Loucy (cell line): ENCODE measurements around the gene SNX19.

Experiments
- EZH2phosphoT487 ChIP-seq: fragments of 200-600 bp; IDR thresholded peaks from 2 replicates; pipeline ENCODE4 v1.6.1; 2018; ENCODE audit warnings: antibody characterized with exemption, mild to moderate bottlenecking, moderate library complexity, borderline replicate concordance
- TF ChIP-seq, protein P1 (sequence below): fragments of 200-600 bp; sonication (generic); conservative IDR thresholded peaks from 2 replicates; pipeline ENCODE4 v1.5.1; 2014; ENCODE audit warnings: mild to moderate bottlenecking, antibody characterized with exemption, low read length

DNA sequence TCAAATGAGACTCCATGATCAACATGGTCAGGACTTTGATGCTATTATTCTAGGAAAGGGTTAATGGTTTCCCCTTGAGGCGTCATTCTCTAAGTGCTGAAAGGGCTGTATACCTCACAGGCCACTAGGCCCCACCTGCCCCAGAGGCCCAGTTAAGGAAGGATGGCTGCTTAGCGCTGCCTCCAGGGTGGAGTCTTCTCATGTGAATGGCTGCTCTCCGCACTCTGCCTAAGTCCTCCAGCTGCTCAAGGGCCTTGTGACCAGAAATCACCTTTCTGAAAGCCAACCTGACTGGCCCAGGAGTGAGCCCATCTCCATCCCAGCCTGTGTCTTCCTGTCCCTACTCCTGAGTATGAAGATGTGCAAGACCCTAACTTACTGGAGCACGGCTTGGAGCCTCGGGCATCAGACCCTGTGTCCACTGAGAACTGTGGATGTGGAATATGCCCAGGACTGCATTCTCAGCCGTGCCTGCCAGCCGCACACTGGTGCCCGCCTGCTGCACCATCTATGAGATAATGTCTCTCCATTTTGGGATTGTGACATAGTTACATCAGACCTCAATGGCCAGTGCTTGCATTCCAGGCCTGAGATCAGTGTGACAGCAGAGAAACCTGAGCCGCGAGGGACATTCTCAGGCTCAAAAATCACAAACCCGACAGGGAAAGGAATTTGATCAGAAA, 51.0 kb downstream of the SNX19 start:
- TF ChIP-seq, protein P1, sequence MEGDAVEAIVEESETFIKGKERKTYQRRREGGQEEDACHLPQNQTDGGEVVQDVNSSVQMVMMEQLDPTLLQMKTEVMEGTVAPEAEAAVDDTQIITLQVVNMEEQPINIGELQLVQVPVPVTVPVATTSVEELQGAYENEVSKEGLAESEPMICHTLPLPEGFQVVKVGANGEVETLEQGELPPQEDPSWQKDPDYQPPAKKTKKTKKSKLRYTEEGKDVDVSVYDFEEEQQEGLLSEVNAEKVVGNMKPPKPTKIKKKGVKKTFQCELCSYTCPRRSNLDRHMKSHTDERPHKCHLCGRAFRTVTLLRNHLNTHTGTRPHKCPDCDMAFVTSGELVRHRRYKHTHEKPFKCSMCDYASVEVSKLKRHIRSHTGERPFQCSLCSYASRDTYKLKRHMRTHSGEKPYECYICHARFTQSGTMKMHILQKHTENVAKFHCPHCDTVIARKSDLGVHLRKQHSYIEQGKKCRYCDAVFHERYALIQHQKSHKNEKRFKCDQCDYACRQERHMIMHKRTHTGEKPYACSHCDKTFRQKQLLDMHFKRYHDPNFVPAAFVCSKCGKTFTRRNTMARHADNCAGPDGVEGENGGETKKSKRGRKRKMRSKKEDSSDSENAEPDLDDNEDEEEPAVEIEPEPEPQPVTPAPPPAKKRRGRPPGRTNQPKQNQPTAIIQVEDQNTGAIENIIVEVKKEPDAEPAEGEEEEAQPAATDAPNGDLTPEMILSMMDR = no peak
- TF ChIP-seq EZH2phosphoT487 = no peak
